CD14-positive monocyte (primary cell): Measurements from ENCODE around the gene IFRD1. TPM values are rescaled to one million over a fixed set of nuclear protein-coding genes. Genes with fewer than 3 reads are reported as not detected.

Source experiments
- DNase-seq, 3 donors: peaks; one replicate each; pipeline ENCODE4 v3.0.0-alpha.2; 2011 to 2022
- H2AFZ ChIP-seq: 2 replicates; pipeline ENCODE4 v1.6.0; 2012; ENCODE audit warnings: mild to moderate bottlenecking, low read depth, low read length, inconsistent platforms; ENCODE audit not compliant: insufficient read depth, poor library complexity, severe bottlenecking
- H3K27ac ChIP-seq, 2 donors: 1 replicate in 1 of 2; 2 replicates in 1 of 2; pipeline ENCODE4 v1.5.1; 2012 to 2013; ENCODE audit warnings: low read length in 2 of 2, control low read depth in 1 of 2, inconsistent platforms in 1 of 2, low read depth in 1 of 2, mild to moderate bottlenecking in 1 of 2
- H3K27me3 ChIP-seq, 2 donors: one replicate each; pipeline versions ENCODE4 v1.6.0 to v1.6.1; 2011 to 2013; ENCODE audit warnings: low read length in 2 of 2; ENCODE audit not compliant: control insufficient read depth in 2 of 2, insufficient read depth in 2 of 2
- H3K36me3 ChIP-seq, 2 donors: replicated peaks in 1 of 2; 1 replicate in 1 of 2; 2 replicates in 1 of 2; pipeline versions ENCODE4 v1.5.1 to v1.6.1; 2012 to 2013; ENCODE audit warnings: low read length in 2 of 2, control low read depth in 1 of 2, inconsistent platforms in 1 of 2, mild to moderate bottlenecking in 1 of 2; ENCODE audit not compliant: insufficient read depth in 2 of 2, control insufficient read depth in 1 of 2
- H3K4me1 ChIP-seq, 2 donors: 1 replicate in 1 of 2; 2 replicates in 1 of 2; pipeline versions ENCODE4 v1.5.1 to v1.6.1; 2012 to 2013; ENCODE audit warnings: low read length in 2 of 2, control low read depth in 1 of 2, inconsistent platforms in 1 of 2, mild to moderate bottlenecking in 1 of 2, moderate library complexity in 1 of 2; ENCODE audit not compliant: insufficient read depth in 2 of 2, control insufficient read depth in 1 of 2
- H3K4me2 ChIP-seq: replicated peaks from 2 replicates; pipeline ENCODE3; 2012; ENCODE audit warnings: low read length, moderate library complexity, mild to moderate bottlenecking; ENCODE audit not compliant: poor library complexity, severe bottlenecking; ENCODE audit errors: extremely low read depth
- H3K4me3 ChIP-seq, 3 experiments: fragments of 200-600 bp in 1 of 3; sonication (generic) in 1 of 3; replicated peaks in 1 of 3; 1 replicate in 2 of 3; 2 replicates in 1 of 3; pipeline ENCODE4 v1.5.1; 2011 to 2013; ENCODE audit warnings: low read length in 3 of 3, mild to moderate bottlenecking in 3 of 3, control low read depth in 2 of 3, low read depth in 2 of 3, inconsistent platforms in 1 of 3, moderate library complexity in 1 of 3
- H3K79me2 ChIP-seq: 2 replicates; pipeline ENCODE4 v1.6.0; 2012; ENCODE audit warnings: mild to moderate bottlenecking, control low read depth, inconsistent platforms, low read length, moderate library complexity; ENCODE audit not compliant: insufficient read depth
- H3K9ac ChIP-seq: 2 replicates; pipeline ENCODE4 v1.6.0; 2017; ENCODE audit warnings: low read length, mild to moderate bottlenecking; ENCODE audit not compliant: insufficient read depth, poor library complexity, severe bottlenecking
- H3K9me3 ChIP-seq, 2 donors: replicated peaks in 1 of 2; 1 replicate in 1 of 2; 2 replicates in 1 of 2; pipeline versions ENCODE4 v1.5.1 to v1.6.1; 2012 to 2013; ENCODE audit warnings: low read length in 2 of 2, control low read depth in 1 of 2; ENCODE audit not compliant: control insufficient read depth in 1 of 2, insufficient read depth in 1 of 2
- H4K20me1 ChIP-seq: 2 replicates; pipeline ENCODE4 v1.6.0; 2012; ENCODE audit warnings: mild to moderate bottlenecking, low read length, control low read depth, moderate library complexity; ENCODE audit not compliant: insufficient read depth
- H3K27ac Mint-ChIP-seq, 7 donors: one replicate each; pipeline ENCODE4 v1.8.0; 2020; ENCODE audit warnings: mild to moderate bottlenecking in 7 of 7, mixed read lengths in 7 of 7, moderate library complexity in 6 of 7, inconsistent platforms in 2 of 7
- H3K27me3 Mint-ChIP-seq, 3 donors: one replicate each; pipeline ENCODE4 v1.8.0; 2021 to 2022; ENCODE audit warnings: low read depth in 3 of 3, mild to moderate bottlenecking in 3 of 3, mixed read lengths in 3 of 3, moderate library complexity in 3 of 3, inconsistent platforms in 1 of 3
- H3K36me3 Mint-ChIP-seq, 2 donors: one replicate each; pipeline ENCODE4 v1.8.0; 2020; ENCODE audit warnings: mixed read lengths in 2 of 2, inconsistent platforms in 1 of 2, mild to moderate bottlenecking in 1 of 2
- H3K4me1 Mint-ChIP-seq: one replicate; pipeline ENCODE4 v1.8.0; 2020; ENCODE audit warnings: mild to moderate bottlenecking, mixed read lengths
- H3K4me3 Mint-ChIP-seq, 2 donors: one replicate each; pipeline ENCODE4 v1.8.0; 2020; ENCODE audit warnings: mild to moderate bottlenecking in 2 of 2, mixed read lengths in 2 of 2, moderate library complexity in 1 of 2
- H3K9me3 Mint-ChIP-seq, 7 donors: one replicate each; pipeline ENCODE4 v1.8.0; 2020 to 2022; ENCODE audit warnings: mixed read lengths in 7 of 7, mild to moderate bottlenecking in 6 of 7, moderate library complexity in 6 of 7, inconsistent platforms in 2 of 7
- WGBS: methylation state at CpG from one replicate; pipeline ENCODE4 v1.1.5; 2013; ENCODE audit warnings: missing lambda C conversion rate; ENCODE audit not compliant: insufficient coverage; 5-methylcytosine and 5-hydroxymethylcytosine counted together
- intact Hi-C, 2 donors: fragments of 100-400 bp; cut with micrococcal nuclease; formaldehyde crosslinking; loops; one replicate each; pipeline versions ENCODE4 v1.15.0 to v1.15.1; 2023
- polyA plus RNA-seq, 3 donors: library from polyadenylated mRNA; depleted of rRNA in 1 of 3; unstranded in 2 of 3; stranded (reverse) in 1 of 3; fragments of 300-500 nt in 2 of 3; fragments of >200 nt in 1 of 3; fragmentation: Illumina TruSeq in 2 of 3; gene quantifications; 1 replicate in 2 of 3; 2 replicates in 1 of 3; pipeline ENCODE4 v1.2.3, GENCODE V29; 2012 to 2021
- TF ChIP-seq, protein P1 (sequence below): fragments of 200-600 bp; IDR thresholded peaks from one replicate; pipeline ENCODE4 v1.8.0; 2022; ENCODE audit warnings: antibody characterized with exemption, mild to moderate bottlenecking

Gene IFRD1
- polyA plus RNA-seq, 3 donors: 13.6 to 81.6 (median 18.7) TPM

DNA sequence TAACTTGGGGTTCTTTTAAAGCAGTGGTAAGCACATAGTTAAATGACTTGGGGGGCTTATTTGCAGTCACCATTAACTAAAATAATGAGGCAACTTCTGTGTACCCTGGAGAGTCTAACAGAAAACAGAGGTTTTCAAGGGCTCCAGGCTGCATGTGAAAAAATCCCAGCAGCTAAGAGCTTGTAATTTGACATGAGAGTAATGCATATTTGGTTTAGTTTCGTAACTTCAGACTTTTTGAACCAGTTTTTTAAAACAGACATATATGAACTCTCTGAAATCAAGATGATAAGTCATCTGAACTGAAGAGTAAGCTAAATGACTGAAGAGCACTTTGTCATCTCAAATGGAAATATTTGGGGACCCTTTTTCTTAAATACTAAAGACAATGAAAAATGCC, 40.2 kb upstream of the IFRD1 start:
- no peak overlapping the region for H3K4me2 ChIP-seq
- WGBS: no CpG with 5 or more reads among the region's 1 CpG
- H3K9ac ChIP-seq: no peak overlapping the region
- no peak overlapping the region for H3K4me3 ChIP-seq
- no peaks in the 10 kb centered on the region for H3K9me3 Mint-ChIP-seq
- peak in 1 of 3 donors; percentile 15 for DNase-seq
- no peak overlapping the region for H3K27ac Mint-ChIP-seq
- no peaks in the 10 kb centered on the region for H3K9me3 ChIP-seq
- H3K27ac ChIP-seq: no peak overlapping the region
- H3K4me3 Mint-ChIP-seq: no peak overlapping the region
- H4K20me1 ChIP-seq: no peaks in the 10 kb centered on the region
- peaks cover 1 to 10% (median 3%) of the 10 kb centered on the region in 3 donors for H3K27me3 Mint-ChIP-seq
- H3K4me1 Mint-ChIP-seq: peaks cover 5% of the 10 kb centered on the region
- H3K79me2 ChIP-seq: no peaks in the 10 kb centered on the region
- intact Hi-C loops: loop anchor here (5.0 to 10.0 kb wide), 2 partner anchors 655 to 658 kb away; no protein-coding TSS in a partner anchor
- H3K36me3 ChIP-seq: no peaks in the 10 kb centered on the region
- H3K36me3 Mint-ChIP-seq: no peaks in the 10 kb centered on the region
- H3K27me3 ChIP-seq: peaks cover 0 to 2% of the 10 kb centered on the region in 2 donors
- no peaks in the 10 kb centered on the region for H3K4me1 ChIP-seq
- no peak overlapping the region for H2AFZ ChIP-seq
- TF ChIP-seq, protein P1, sequence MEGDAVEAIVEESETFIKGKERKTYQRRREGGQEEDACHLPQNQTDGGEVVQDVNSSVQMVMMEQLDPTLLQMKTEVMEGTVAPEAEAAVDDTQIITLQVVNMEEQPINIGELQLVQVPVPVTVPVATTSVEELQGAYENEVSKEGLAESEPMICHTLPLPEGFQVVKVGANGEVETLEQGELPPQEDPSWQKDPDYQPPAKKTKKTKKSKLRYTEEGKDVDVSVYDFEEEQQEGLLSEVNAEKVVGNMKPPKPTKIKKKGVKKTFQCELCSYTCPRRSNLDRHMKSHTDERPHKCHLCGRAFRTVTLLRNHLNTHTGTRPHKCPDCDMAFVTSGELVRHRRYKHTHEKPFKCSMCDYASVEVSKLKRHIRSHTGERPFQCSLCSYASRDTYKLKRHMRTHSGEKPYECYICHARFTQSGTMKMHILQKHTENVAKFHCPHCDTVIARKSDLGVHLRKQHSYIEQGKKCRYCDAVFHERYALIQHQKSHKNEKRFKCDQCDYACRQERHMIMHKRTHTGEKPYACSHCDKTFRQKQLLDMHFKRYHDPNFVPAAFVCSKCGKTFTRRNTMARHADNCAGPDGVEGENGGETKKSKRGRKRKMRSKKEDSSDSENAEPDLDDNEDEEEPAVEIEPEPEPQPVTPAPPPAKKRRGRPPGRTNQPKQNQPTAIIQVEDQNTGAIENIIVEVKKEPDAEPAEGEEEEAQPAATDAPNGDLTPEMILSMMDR: no peak

DNA sequence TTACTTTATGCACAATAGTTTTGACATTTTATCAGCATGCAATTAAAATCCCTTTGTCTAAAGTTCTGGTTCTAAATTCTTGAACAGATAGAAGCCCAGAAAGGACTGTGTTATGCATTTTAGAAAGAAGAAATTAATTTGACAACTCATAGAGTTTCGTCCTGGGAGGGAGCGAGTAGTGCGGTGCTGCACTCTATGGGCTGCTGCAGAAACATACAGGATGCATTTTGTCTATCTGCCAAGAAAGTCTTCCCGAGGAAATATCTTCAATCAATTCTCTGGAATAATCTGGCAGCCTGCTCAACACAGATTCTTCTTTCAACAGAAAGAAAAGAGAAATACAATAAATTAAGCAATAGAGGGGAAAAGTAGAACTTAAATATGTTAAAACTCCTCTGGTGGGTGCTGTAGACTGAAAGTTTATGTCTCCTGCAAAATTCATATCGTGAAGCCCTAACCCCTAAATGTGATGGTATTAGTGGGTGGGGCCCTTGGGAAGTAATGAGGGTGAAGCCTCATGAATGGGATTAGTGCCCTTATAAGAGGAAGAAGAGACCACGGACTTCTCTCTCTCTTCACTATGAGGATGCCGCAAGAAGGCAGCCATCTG, 39.0 kb upstream of the IFRD1 start:
- Histone ChIP-seq H2AFZ (no peak overlapping the region), H3K79me2 (no peaks in the 10 kb centered on the region), H3K27me3 (peaks cover 0 to 2% of the 10 kb centered on the region in 2 donors), H3K4me1 (no peaks in the 10 kb centered on the region), H3K36me3 (no peaks in the 10 kb centered on the region), H3K9me3 (no peaks in the 10 kb centered on the region), H3K4me2 (no peak overlapping the region), H3K27ac (no peak overlapping the region), H4K20me1 (no peaks in the 10 kb centered on the region), H3K9ac (no peak overlapping the region), H3K4me3 (no peak overlapping the region)
- Mint-ChIP-seq H3K4me3 (no peak overlapping the region), H3K36me3 (no peaks in the 10 kb centered on the region), H3K27me3 (peaks cover 0 to 10% (median 3%) of the 10 kb centered on the region in 3 donors), H3K9me3 (no peaks in the 10 kb centered on the region), H3K27ac (no peak overlapping the region), H3K4me1 (peaks cover 3% of the 10 kb centered on the region)
- 11% methylated on average over 3 of the region's 7 CpGs for WGBS
- TF ChIP-seq, protein P1: peak; percentile 35
- no peak for DNase-seq
- intact Hi-C loops: loop anchor here (5.0 to 10.0 kb wide), 2 partner anchors 656 to 659 kb away; no protein-coding TSS in a partner anchor
